H1 (cell line): ENCODE measurements around the gene GCLC. TPM values are rescaled to one million over a fixed set of nuclear protein-coding genes. Genes with fewer than 3 reads are reported as not detected.
A peak's percentile ranks its signal among the peaks of the same experiment; 100 is the strongest.

Source experiments
- BRCA1 ChIP-seq: IDR thresholded peaks from 2 replicates; pipeline ENCODE4 v1.6.1; 2012; ENCODE audit warnings: low read depth, low read length, improper control_type of control experiment
- CHD2 ChIP-seq: IDR thresholded peaks from 2 replicates; pipeline ENCODE4 v1.6.1; 2012; ENCODE audit warnings: low read length, improper control_type of control experiment
- EZH2 ChIP-seq: fragments of 200-600 bp; sonication (generic); IDR thresholded peaks from 2 replicates; pipeline ENCODE4 v1.7.1; 2012; ENCODE audit warnings: low read depth, mild to moderate bottlenecking, moderate library complexity, low read length, inconsistent platforms; ENCODE audit not compliant: severe bottlenecking
- KDM4A ChIP-seq: IDR thresholded peaks from one replicate; pipeline ENCODE4 v1.7.1; 2012; ENCODE audit warnings: low read depth, mild to moderate bottlenecking, moderate library complexity, low read length, inconsistent platforms; ENCODE audit not compliant: severe bottlenecking
- POLR2A ChIP-seq, 2 experiments: IDR thresholded peaks; 1 replicate in 1 of 2; 2 replicates in 1 of 2; pipeline ENCODE4 v1.6.1; 2011; ENCODE audit warnings: low read depth in 2 of 2, low read length in 2 of 2, mild to moderate bottlenecking in 2 of 2; ENCODE audit errors: control extremely low read depth in 1 of 2
- POLR2AphosphoS5 ChIP-seq: IDR thresholded peaks from 2 replicates; pipeline ENCODE4 v1.6.1; 2011; ENCODE audit warnings: low read depth, low read length
- SUZ12 ChIP-seq: fragments of 200-600 bp; sonication (generic); IDR thresholded peaks from 2 replicates; pipeline ENCODE4 v1.6.1; 2012; ENCODE audit warnings: mild to moderate bottlenecking, inconsistent platforms, low read length, moderate library complexity, mixed read lengths
- TAF1 ChIP-seq: IDR thresholded peaks from 2 replicates; pipeline ENCODE4 v1.6.1; 2011; ENCODE audit warnings: mild to moderate bottlenecking, low read depth, low read length
- TBP ChIP-seq: IDR thresholded peaks from 2 replicates; pipeline ENCODE4 v1.6.1; 2011; ENCODE audit warnings: low read depth, low read length, improper control_type of control experiment
- polyA plus RNA-seq, 7 experiments: library from polyadenylated mRNA; depleted of rRNA in 3 of 7; stranded (reverse) in 5 of 7; unstranded in 2 of 7; fragments of >200 nt in 5 of 7; fragments of 200-250 nt in 2 of 7; gene quantifications; 1 replicate in 5 of 7; 2 replicates in 1 of 7; 4 replicates in 1 of 7; pipeline versions ENCODE4 v1.2.1 to v1.2.3, GENCODE V29; 2011 to 2013; ENCODE audit warnings: missing spikeins in 2 of 7, mixed read lengths in 2 of 7
- total RNA-seq: library from RNA; stranded (reverse); fragmentation: NEBNext Ultra II Directional; extraction: Animal tissue kit (Norgen Biotek cat#: 25700); gene quantifications from 2 replicates; pipeline ENCODE4 v1.2.1, GENCODE V29; 2021

Gene GCLC
- total and polyA plus RNA-seq, 2 of the 8 experiments (the other 6 are each of a cell fraction or from before 2014, with no cell fraction given) = 15.8 to 54.0 TPM

- peak; percentile 48; the same call in 1 of the 2 replicates for TF ChIP-seq CHD2
- peak; percentile 51 to 82 for TF ChIP-seq POLR2A (IDR thresholded peaks at IDR 0.05; ENCODE audit: control extremely low read depth in 1 of 2, low read depth in 2 of 2, low read length in 2 of 2)
- TF ChIP-seq EZH2 = no peak
- TF ChIP-seq TAF1 = peak; percentile 79
- TF ChIP-seq TBP = no peak; the same call in none of the 2 replicates
- peak; percentile 60; the same call in 1 of the 2 replicates for TF ChIP-seq SUZ12
- TF ChIP-seq BRCA1 = no peak
- TF ChIP-seq KDM4A = peak; percentile 56
- peak; percentile 51; the same call in 1 of the 2 replicates for TF ChIP-seq POLR2AphosphoS5
Measured at GRCh38 chr6:53547811-53548496, 3.1 kb upstream of the GCLC start (continued).
